ENCODE measurements around the gene KLHL21.

KLHL21 gene

GRCh38 chr1:6591644-6592043 lies 11.0 kb downstream of the KLHL21 start:
- in situ Hi-C loops (cut with HindIII; ENCODE audit: low pct_unique_long_range_greater_than_20kb, low sequenced_read_pairs) = no loop called here
- TF ChIP-seq JUND (IDR thresholded peaks at IDR 0.05; ENCODE audit: low read depth) = no peak

GRCh38 chr1:6591222-6591621 lies 11.4 kb downstream of the KLHL21 start:
- DNase-seq (ENCODE audit: low read depth in 1 of 2, low spot score in 1 of 2) = no peak
- no peak for TF ChIP-seq JUND (IDR thresholded peaks at IDR 0.05; ENCODE audit: low read depth)
- in situ Hi-C loops (cut with HindIII; ENCODE audit: low pct_unique_long_range_greater_than_20kb, low sequenced_read_pairs) = no loop called here

More at GRCh38 chr1:6591644-6592043, 11.0 kb downstream of the KLHL21 start:
- DNase-seq (ENCODE audit: low read depth in 1 of 2, low spot score in 1 of 2) = no peak

- in situ Hi-C loops (cut with HindIII; ENCODE audit: low pct_unique_long_range_greater_than_20kb, low sequenced_read_pairs) = no loop called here
- DNase-seq (ENCODE audit: low read depth in 1 of 2, low spot score in 1 of 2) = no peak
- no peak for TF ChIP-seq JUND (IDR thresholded peaks at IDR 0.05; ENCODE audit: low read depth)
Observed at GRCh38 chr1:6590046-6590445, 12.6 kb downstream of the KLHL21 start.

GRCh38 chr1:6588893-6589520 lies 13.7 kb downstream of the KLHL21 start:
- in situ Hi-C loops (cut with HindIII; ENCODE audit: low pct_unique_long_range_greater_than_20kb, low sequenced_read_pairs) = no loop called here
- DNase-seq (ENCODE audit: low read depth in 1 of 2, low spot score in 1 of 2) = no peak

GRCh38 chr1:6588128-6588892 lies 14.4 kb downstream of the KLHL21 start:
- TF ChIP-seq JUND (IDR thresholded peaks at IDR 0.05; ENCODE audit: low read depth) = no peak
- DNase-seq (ENCODE audit: low read depth in 1 of 2, low spot score in 1 of 2) = no peak
- in situ Hi-C loops (cut with HindIII; ENCODE audit: low pct_unique_long_range_greater_than_20kb, low sequenced_read_pairs) = no loop called here

More at GRCh38 chr1:6588893-6589520, 13.7 kb downstream of the KLHL21 start:
- TF ChIP-seq JUND (IDR thresholded peaks at IDR 0.05; ENCODE audit: low read depth) = no peak

DNA sequence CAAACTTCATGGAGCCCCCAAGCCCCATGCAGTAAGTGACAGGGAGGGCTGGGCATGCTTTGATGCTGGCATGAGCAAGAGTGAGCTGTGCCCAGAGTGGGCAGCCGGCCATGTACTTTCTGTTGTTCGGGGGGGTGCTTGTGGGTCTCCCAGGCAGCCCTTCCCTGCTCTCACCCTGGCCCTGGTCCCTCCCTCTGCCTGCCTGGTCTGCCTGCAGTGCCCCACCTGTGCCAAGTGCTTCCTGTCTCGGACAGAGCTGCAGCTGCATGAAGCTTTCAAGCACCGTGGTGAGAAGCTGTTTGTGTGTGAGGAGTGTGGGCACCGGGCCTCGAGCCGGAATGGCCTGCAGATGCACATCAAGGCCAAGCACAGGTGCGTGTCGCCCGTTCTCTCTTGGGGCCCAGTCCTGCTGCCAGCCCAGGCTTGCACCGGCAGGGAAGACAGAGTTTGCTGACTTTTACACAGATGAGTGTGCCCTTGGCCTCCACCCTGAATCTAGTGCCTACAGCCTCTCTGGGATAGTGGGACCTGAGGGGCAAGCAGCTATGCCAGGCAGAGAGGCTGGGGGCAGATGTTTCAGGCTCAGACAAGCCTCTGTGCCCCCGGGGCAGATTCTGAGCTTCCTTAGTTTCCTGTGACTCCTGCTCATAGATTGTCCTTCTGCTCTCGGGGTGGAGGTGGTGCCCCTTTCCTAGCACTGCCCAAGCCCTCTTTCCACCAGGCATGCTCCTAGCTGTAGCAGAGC lies 15.2 kb downstream of the KLHL21 start:
- no peak for TF ChIP-seq JUND (IDR thresholded peaks at IDR 0.05; ENCODE audit: low read depth)
- no peak for DNase-seq (ENCODE audit: low read depth in 1 of 2, low spot score in 1 of 2)
- in situ Hi-C loops (cut with HindIII; ENCODE audit: low pct_unique_long_range_greater_than_20kb, low sequenced_read_pairs) = no loop called here

- TF ChIP-seq JUND (IDR thresholded peaks at IDR 0.05; ENCODE audit: low read depth) = no peak
- DNase-seq (ENCODE audit: low read depth in 1 of 2, low spot score in 1 of 2) = no peak
- in situ Hi-C loops (cut with HindIII; ENCODE audit: low pct_unique_long_range_greater_than_20kb, low sequenced_read_pairs) = no loop called here
Observed at GRCh38 chr1:6586404-6586816, 16.3 kb downstream of the KLHL21 start.

GRCh38 chr1:6585841-6586240 lies 16.8 kb downstream of the KLHL21 start:
- no peak for TF ChIP-seq JUND (IDR thresholded peaks at IDR 0.05; ENCODE audit: low read depth)
- in situ Hi-C loops (cut with HindIII; ENCODE audit: low pct_unique_long_range_greater_than_20kb, low sequenced_read_pairs) = no loop called here

GRCh38 chr1:6585081-6585722 lies 17.5 kb downstream of the KLHL21 start:
- TF ChIP-seq JUND (IDR thresholded peaks at IDR 0.05; ENCODE audit: low read depth) = no peak
- in situ Hi-C loops (cut with HindIII; ENCODE audit: low pct_unique_long_range_greater_than_20kb, low sequenced_read_pairs) = no loop called here
- DNase-seq (ENCODE audit: low read depth in 1 of 2, low spot score in 1 of 2) = no peak

More at GRCh38 chr1:6585841-6586240, 16.8 kb downstream of the KLHL21 start:
- DNase-seq (ENCODE audit: low read depth in 1 of 2, low spot score in 1 of 2) = no peak

- in situ Hi-C loops (cut with HindIII; ENCODE audit: low pct_unique_long_range_greater_than_20kb, low sequenced_read_pairs) = no loop called here
- no peak for TF ChIP-seq JUND (IDR thresholded peaks at IDR 0.05; ENCODE audit: low read depth)
- DNase-seq (ENCODE audit: low read depth in 1 of 2, low spot score in 1 of 2) = no peak
Observed at GRCh38 chr1:6584126-6585080, 18.3 kb downstream of the KLHL21 start.

DNA sequence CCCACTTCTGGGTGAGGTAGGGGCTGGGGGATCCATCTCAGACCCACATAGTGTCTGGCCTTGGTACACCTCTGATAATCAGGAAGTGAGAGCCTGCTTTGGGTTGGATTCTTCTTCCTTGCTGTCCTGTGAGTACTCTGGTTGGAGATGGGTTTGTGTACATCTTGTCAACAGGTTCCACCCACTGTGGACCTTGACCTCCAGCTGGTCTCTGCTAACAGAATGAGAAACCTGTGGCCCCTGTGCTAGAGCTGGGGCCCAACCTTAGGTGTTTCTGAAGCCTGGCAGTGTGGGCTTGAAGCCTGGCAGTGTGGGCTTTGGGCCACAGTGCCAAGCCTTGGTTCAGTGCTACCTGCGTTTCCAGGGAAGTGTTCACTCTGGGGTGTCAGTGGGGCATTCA lies 20.3 kb downstream of the KLHL21 start:
- TF ChIP-seq JUND (IDR thresholded peaks at IDR 0.05; ENCODE audit: low read depth) = no peak
- no peak for DNase-seq (ENCODE audit: low read depth in 1 of 2, low spot score in 1 of 2)
- in situ Hi-C loops (cut with HindIII; ENCODE audit: low pct_unique_long_range_greater_than_20kb, low sequenced_read_pairs) = no loop called here

Data from T47D (cell line).